Measurements from ENCODE around the gene JPH2.

The JPH2 gene

GRCh38 chr20:44217342-44218092, 30.5 kb upstream of the JPH2 start:
- peak; percentile 77 for DNase-seq
- in situ Hi-C loops (cut with HindIII; ENCODE audit: low pct_ligation_motif_present, low pct_unique_long_range_greater_than_20kb, low sequenced_read_pairs), result no loop called here

GRCh38 chr20:44215125-44215524, 28.1 kb upstream of the JPH2 start:
- in situ Hi-C loops (cut with HindIII; ENCODE audit: low pct_ligation_motif_present, low pct_unique_long_range_greater_than_20kb, low sequenced_read_pairs), result no loop called here
- DNase-seq, result peak; percentile 60

DNA sequence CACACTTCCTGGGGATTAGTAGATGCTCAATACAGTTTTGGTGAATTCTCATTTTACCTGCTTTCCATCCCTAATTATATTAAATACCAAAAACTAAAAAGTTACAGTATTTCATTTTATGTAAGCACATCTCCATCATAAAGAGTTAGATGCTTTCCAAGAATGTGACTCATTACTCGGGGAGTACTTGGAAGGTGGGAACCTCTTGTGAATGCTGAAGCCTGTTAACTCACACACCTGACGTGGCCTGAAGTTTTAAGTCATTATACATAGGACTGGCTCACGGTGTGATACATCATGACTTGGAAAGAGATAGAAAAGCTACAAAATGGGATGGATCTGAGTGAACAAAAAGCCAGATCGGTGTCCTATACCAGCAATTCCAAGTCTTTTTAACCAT, 25.8 kb upstream of the JPH2 start:
- in situ Hi-C loops (cut with HindIII; ENCODE audit: low pct_ligation_motif_present, low pct_unique_long_range_greater_than_20kb, low sequenced_read_pairs), result no loop called here
- DNase-seq, result no peak

- DNase-seq, result no peak
- in situ Hi-C loops (cut with HindIII; ENCODE audit: low pct_ligation_motif_present, low pct_unique_long_range_greater_than_20kb, low sequenced_read_pairs), result no loop called here
Observed at GRCh38 chr20:44211177-44212039, 24.4 kb upstream of the JPH2 start.

DNA sequence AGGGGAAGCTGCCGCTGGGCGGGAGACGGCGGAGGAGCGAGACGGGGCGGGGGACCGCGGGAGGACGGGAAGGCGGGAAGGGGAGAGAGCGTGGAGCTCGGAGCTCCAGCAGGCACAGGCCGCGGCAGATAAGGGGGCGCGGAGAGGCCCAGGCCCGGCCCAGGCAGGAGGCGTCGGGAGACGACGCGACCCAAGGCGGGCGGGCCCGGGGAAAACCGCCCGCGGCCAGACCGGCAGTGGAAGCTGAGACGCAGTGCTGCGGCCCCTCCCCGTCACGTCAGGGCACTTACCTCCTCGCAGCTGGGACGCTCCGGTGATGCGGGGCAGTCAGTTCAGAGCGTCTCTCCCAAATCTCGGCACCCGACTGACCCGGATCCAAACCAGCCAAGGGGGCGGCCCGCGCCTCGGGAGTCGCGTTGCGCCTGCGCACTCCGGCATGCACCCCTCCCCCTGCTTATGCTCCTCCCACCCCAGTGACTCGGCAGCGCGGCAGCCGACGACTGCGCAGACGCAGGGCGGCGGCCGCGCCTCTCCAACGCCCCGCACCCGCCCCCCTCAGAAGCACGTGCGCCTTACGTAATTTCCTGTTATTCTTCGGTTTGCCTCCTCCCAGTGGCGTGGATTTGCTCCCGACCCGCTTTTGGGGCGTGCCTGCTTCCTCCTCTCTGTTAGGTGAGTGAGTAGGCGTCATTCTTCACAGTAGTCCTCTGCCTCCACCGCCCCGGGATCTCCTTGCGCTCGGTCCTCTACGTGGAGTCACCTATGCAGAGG, 23.6 kb upstream of the JPH2 start, which contains the start of gene OSER1:
OSER1 (minus strand) TSS at position 366 of the 771 bp plus-strand sequence. CDS start 3,814 bp downstream, outside the sequence.
- DNase-seq, result peak; percentile 97
- in situ Hi-C loops (cut with HindIII; ENCODE audit: low pct_ligation_motif_present, low pct_unique_long_range_greater_than_20kb, low sequenced_read_pairs), result no loop called here

DNA sequence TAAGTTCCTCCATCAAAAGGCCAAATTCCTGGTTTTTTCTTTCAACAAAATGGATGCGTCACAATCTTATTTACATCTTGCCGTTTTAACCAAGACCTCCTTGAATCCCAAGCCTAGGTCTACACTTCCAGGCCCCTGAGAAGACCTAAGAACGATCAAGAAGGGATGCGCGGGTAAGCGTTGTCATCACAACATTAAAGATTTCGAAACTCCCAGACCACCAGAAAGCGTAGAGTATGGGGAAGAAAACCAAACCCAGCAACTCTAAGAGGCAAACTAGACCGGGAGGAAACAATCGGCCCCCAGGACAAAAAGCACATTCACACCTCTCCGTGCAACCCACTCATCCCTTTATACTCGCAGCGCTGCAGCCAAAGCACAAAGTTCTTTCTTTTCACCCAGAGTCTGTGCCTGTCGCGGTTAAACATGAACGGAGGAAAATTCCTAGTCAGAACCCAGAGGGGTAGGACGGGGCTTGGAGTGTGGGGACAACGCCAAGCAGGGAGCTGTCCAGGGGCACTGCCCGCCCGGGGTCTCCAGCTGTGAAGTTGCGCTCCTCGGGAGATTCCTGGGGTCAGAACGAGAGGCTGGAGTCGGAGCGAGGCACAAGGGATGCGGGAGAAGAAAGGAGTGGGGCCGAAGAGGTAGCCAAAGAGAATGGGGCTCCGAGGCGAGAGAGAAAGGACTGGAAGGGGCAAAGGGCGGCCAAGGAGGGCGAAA, 22.9 kb upstream of the JPH2 start:
- peak; percentile 47 for DNase-seq
- in situ Hi-C loops (cut with HindIII; ENCODE audit: low pct_ligation_motif_present, low pct_unique_long_range_greater_than_20kb, low sequenced_read_pairs), result no loop called here

DNA sequence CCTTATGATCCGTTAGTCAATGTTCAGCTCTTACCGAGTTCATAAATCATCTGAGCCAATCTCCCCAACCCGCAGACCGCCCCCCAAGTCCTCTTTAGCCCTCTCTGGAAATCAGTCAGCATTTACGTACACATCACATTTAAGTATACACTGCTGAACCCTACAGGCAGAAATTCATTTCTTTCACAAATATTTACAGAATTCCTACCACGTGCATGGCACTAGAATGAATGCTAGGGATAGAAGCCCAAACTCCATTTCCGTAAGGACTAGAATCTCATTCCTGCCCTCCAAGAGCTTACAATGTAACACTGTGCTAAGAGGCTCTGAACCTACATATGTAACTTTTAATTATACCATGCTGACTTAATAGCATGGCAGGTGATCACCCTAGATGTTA, 21.8 kb upstream of the JPH2 start:
- DNase-seq, result peak; percentile 49
- in situ Hi-C loops (cut with HindIII; ENCODE audit: low pct_ligation_motif_present, low pct_unique_long_range_greater_than_20kb, low sequenced_read_pairs), result no loop called here

DNA sequence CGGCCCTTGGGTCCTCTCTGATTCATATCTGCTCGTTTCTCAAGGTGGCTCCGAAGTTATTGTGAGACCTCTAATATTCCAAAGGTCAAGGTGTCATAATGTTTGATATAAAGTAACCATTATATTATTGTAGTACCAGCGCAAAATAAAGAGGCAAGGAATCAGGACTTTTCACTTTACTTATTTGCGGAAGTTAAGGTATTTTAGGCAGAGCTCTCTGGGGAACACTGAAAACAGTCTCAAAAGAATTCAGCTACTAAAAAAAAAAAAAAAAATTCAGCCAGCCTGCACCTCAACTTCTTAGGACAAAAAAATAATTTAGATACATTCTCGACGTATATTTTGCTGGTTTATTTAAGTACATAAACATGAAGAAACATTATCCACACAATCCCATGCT, 21.2 kb upstream of the JPH2 start:
- peak; percentile 20 for DNase-seq
- in situ Hi-C loops (cut with HindIII; ENCODE audit: low pct_ligation_motif_present, low pct_unique_long_range_greater_than_20kb, low sequenced_read_pairs), result no loop called here

GRCh38 chr20:44207126-44207723, 20.2 kb upstream of the JPH2 start:
- in situ Hi-C loops (cut with HindIII; ENCODE audit: low pct_ligation_motif_present, low pct_unique_long_range_greater_than_20kb, low sequenced_read_pairs), result no loop called here
- DNase-seq, result no peak

- no peak for DNase-seq
- in situ Hi-C loops (cut with HindIII; ENCODE audit: low pct_ligation_motif_present, low pct_unique_long_range_greater_than_20kb, low sequenced_read_pairs), result no loop called here
Observed at GRCh38 chr20:44206132-44206531, 19.1 kb upstream of the JPH2 start.

DNA sequence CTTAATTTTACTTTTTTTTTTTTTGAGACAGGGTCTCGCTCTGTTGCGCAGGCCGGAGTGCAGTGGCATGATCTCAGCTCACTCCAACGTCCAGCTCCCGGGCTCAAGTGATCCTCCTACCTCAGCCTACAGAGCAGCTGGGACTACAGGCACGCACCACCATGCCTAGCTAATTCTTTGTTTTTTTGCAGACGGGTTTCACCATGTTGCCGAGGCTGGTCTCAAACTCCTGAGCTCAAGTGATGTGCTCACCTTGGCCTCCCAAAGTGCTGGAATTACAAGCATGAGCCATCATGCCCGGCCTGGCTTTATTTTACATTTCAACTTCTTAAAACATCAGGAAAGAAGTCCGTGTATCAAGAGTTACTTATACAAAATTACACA, 17.8 kb upstream of the JPH2 start:
- DNase-seq, result no peak
- in situ Hi-C loops (cut with HindIII; ENCODE audit: low pct_ligation_motif_present, low pct_unique_long_range_greater_than_20kb, low sequenced_read_pairs), result no loop called here

GRCh38 chr20:44204156-44204831, 17.3 kb upstream of the JPH2 start:
- peak; percentile 89 for DNase-seq
- in situ Hi-C loops (cut with HindIII; ENCODE audit: low pct_ligation_motif_present, low pct_unique_long_range_greater_than_20kb, low sequenced_read_pairs), result no loop called here

GRCh38 chr20:44203161-44203560, 16.2 kb upstream of the JPH2 start:
- in situ Hi-C loops (cut with HindIII; ENCODE audit: low pct_ligation_motif_present, low pct_unique_long_range_greater_than_20kb, low sequenced_read_pairs), result no loop called here
- no peak for DNase-seq

GRCh38 chr20:44200983-44201382, 14.0 kb upstream of the JPH2 start:
- in situ Hi-C loops (cut with HindIII; ENCODE audit: low pct_ligation_motif_present, low pct_unique_long_range_greater_than_20kb, low sequenced_read_pairs), result no loop called here
- DNase-seq, result no peak

- in situ Hi-C loops (cut with HindIII; ENCODE audit: low pct_ligation_motif_present, low pct_unique_long_range_greater_than_20kb, low sequenced_read_pairs), result no loop called here
- DNase-seq, result no peak
Observed at GRCh38 chr20:44200371-44200770, 13.4 kb upstream of the JPH2 start.

DNA sequence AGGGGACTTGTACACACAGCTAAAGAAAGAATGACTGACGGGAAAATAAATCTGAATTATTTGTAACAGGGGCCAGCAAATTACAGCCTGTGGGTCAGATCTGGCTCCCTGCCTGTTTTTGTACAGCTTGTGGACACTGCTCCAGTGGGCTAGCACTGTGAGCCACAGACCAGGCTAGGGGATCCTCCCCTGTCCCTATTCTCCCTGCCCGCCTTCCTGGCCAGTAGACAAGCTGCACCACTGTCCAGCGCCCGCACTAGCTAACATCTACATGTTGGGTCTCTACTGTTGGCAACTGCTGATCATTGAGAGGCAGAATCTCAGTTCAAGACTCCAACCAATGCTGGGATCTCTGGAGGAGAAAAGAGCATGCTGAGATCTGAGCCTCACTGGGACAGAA, 12.9 kb upstream of the JPH2 start:
- in situ Hi-C loops (cut with HindIII; ENCODE audit: low pct_ligation_motif_present, low pct_unique_long_range_greater_than_20kb, low sequenced_read_pairs), result no loop called here
- DNase-seq, result no peak

DNA sequence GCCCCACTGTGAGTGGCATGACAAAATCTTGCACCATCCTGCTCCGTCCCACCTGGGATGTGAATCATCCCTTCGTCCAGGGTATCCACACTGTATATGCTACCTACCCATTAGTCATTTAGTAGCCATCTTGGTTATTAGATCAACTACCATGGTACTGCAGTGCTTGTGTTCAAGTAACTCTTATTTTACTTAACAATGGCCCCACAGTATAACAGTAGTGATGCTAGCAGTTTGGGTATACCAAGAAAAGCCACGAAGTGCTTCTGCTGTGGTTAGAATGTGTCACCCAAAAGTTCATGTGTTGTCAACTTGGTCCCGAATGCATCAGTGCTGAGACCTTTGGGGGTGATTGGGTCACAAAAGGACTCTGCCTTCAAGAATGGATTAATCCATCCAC, 11.9 kb upstream of the JPH2 start:
- in situ Hi-C loops (cut with HindIII; ENCODE audit: low pct_ligation_motif_present, low pct_unique_long_range_greater_than_20kb, low sequenced_read_pairs), result no loop called here
- DNase-seq, result no peak

GRCh38 chr20:44196271-44196670, 9.3 kb upstream of the JPH2 start:
- peak; percentile 31 for DNase-seq
- in situ Hi-C loops (cut with HindIII; ENCODE audit: low pct_ligation_motif_present, low pct_unique_long_range_greater_than_20kb, low sequenced_read_pairs), result no loop called here

All from ACHN (cell line).